ENCODE measurements around the gene GCN1. TPM values are rescaled to one million over a fixed set of nuclear protein-coding genes. Genes with fewer than 3 reads are reported as not detected.
A peak's percentile ranks its signal among the peaks of the same experiment; 100 is the strongest.

GCN1 gene
- total and polyA plus RNA-seq, 4 donors = 6.4 to 89.8 (median 48.6) TPM

GRCh38 chr12:120109570-120110267 is 84.8 kb downstream of the GCN1 start:
- ATAC-seq (ENCODE audit: low FRiP score) (no peak), DNase-seq (no peak)
- no peak overlapping the region for H3K27ac ChIP-seq (ENCODE audit: low read depth in 1 of 2, low read length in 2 of 2)
- H3K4me1 ChIP-seq (ENCODE audit: control insufficient read depth in 1 of 2, insufficient read depth in 2 of 2, low read length in 2 of 2) = peaks cover 0 to 2% of the 10 kb centered on the region in 2 donors
- no peak overlapping the region for H3K4me3 ChIP-seq (ENCODE audit: low read length in 2 of 2)
- no peaks in the 10 kb centered on the region for H3K9me3 ChIP-seq (ENCODE audit: control insufficient read depth, low read length)
- intact Hi-C loops (cut with DNase I) = no loop called here
- no peaks in the 10 kb centered on the region for H3K36me3 ChIP-seq (ENCODE audit: control insufficient read depth in 1 of 2, insufficient read depth in 2 of 2, low read length in 1 of 2)
- 75 to 76% methylated on average over 10 of the region's 10 CpGs for WGBS, 2 donors
- H3K27me3 ChIP-seq (ENCODE audit: control insufficient read depth in 1 of 2, insufficient read depth in 2 of 2, low read length in 1 of 2) = no peaks in the 10 kb centered on the region

GRCh38 chr12:120106151-120106550 is 88.4 kb downstream of the GCN1 start:
- ATAC-seq (ENCODE audit: low FRiP score) (no peak), DNase-seq (no peak)
- Histone ChIP-seq H3K27ac (ENCODE audit: low read depth in 1 of 2, low read length in 2 of 2) (no peak overlapping the region), H3K9me3 (ENCODE audit: control insufficient read depth, low read length) (no peaks in the 10 kb centered on the region), H3K36me3 (ENCODE audit: control insufficient read depth in 1 of 2, insufficient read depth in 2 of 2, low read length in 1 of 2) (no peaks in the 10 kb centered on the region), H3K4me1 (ENCODE audit: control insufficient read depth in 1 of 2, insufficient read depth in 2 of 2, low read length in 2 of 2) (no peaks in the 10 kb centered on the region), H3K27me3 (ENCODE audit: control insufficient read depth in 1 of 2, insufficient read depth in 2 of 2, low read length in 1 of 2) (no peaks in the 10 kb centered on the region), H3K4me3 (ENCODE audit: low read length in 2 of 2) (no peak overlapping the region)
- 89% methylated on average over 1 of the region's 1 CpG for WGBS, 2 donors
- intact Hi-C loops (cut with DNase I) = no loop called here

GRCh38 chr12:120103371-120103770 is 91.1 kb downstream of the GCN1 start:
- intact Hi-C loops (cut with DNase I) = no loop called here
- Histone ChIP-seq H3K9me3 (ENCODE audit: control insufficient read depth, low read length) (no peaks in the 10 kb centered on the region), H3K27me3 (ENCODE audit: control insufficient read depth in 1 of 2, insufficient read depth in 2 of 2, low read length in 1 of 2) (no peaks in the 10 kb centered on the region), H3K4me3 (ENCODE audit: low read length in 2 of 2) (no peak overlapping the region), H3K36me3 (ENCODE audit: control insufficient read depth in 1 of 2, insufficient read depth in 2 of 2, low read length in 1 of 2) (no peaks in the 10 kb centered on the region), H3K27ac (ENCODE audit: low read depth in 1 of 2, low read length in 2 of 2) (no peak overlapping the region), H3K4me1 (ENCODE audit: control insufficient read depth in 1 of 2, insufficient read depth in 2 of 2, low read length in 2 of 2) (no peaks in the 10 kb centered on the region)
- no peak for ATAC-seq (ENCODE audit: low FRiP score)
- WGBS, 2 donors = 94 to 96% methylated on average over 13 of the region's 13 CpGs
- no peak for DNase-seq

- Histone ChIP-seq H3K4me1 (ENCODE audit: control insufficient read depth in 1 of 2, insufficient read depth in 2 of 2, low read length in 2 of 2) (no peaks in the 10 kb centered on the region), H3K9me3 (ENCODE audit: control insufficient read depth, low read length) (no peaks in the 10 kb centered on the region), H3K4me3 (ENCODE audit: low read length in 2 of 2) (no peak overlapping the region), H3K27me3 (ENCODE audit: control insufficient read depth in 1 of 2, insufficient read depth in 2 of 2, low read length in 1 of 2) (no peaks in the 10 kb centered on the region), H3K36me3 (ENCODE audit: control insufficient read depth in 1 of 2, insufficient read depth in 2 of 2, low read length in 1 of 2) (no peaks in the 10 kb centered on the region), H3K27ac (ENCODE audit: low read depth in 1 of 2, low read length in 2 of 2) (no peak overlapping the region)
- WGBS, 2 donors = 95 to 97% methylated on average over 11 of the region's 11 CpGs
- ATAC-seq (ENCODE audit: low FRiP score) (no peak), DNase-seq (no peak)
- intact Hi-C loops (cut with DNase I) = no loop called here
These were observed 91.5 kb downstream of the GCN1 start for GRCh38 chr12:120103044-120103338.

GRCh38 chr12:120102189-120103043 is 92.1 kb downstream of the GCN1 start:
- Histone ChIP-seq H3K36me3 (ENCODE audit: control insufficient read depth in 1 of 2, insufficient read depth in 2 of 2, low read length in 1 of 2) (no peaks in the 10 kb centered on the region), H3K4me3 (ENCODE audit: low read length in 2 of 2) (no peak overlapping the region), H3K27me3 (ENCODE audit: control insufficient read depth in 1 of 2, insufficient read depth in 2 of 2, low read length in 1 of 2) (no peaks in the 10 kb centered on the region), H3K4me1 (ENCODE audit: control insufficient read depth in 1 of 2, insufficient read depth in 2 of 2, low read length in 2 of 2) (no peaks in the 10 kb centered on the region), H3K9me3 (ENCODE audit: control insufficient read depth, low read length) (no peaks in the 10 kb centered on the region), H3K27ac (ENCODE audit: low read depth in 1 of 2, low read length in 2 of 2) (no peak overlapping the region)
- ATAC-seq (ENCODE audit: low FRiP score) (peak; percentile 44), DNase-seq (peak in 1 of 2 donors; percentile 56)
- intact Hi-C loops (cut with DNase I) = no loop called here
- WGBS, 2 donors = 88 to 89% methylated on average over 26 to 30 of the region's 30 CpGs

- 81 to 86% methylated on average over 13 of the region's 13 CpGs for WGBS, 2 donors
- Histone ChIP-seq H3K27ac (ENCODE audit: low read depth in 1 of 2, low read length in 2 of 2) (no peak overlapping the region), H3K36me3 (ENCODE audit: control insufficient read depth in 1 of 2, insufficient read depth in 2 of 2, low read length in 1 of 2) (peaks cover 0 to 2% of the 10 kb centered on the region in 2 donors), H3K27me3 (ENCODE audit: control insufficient read depth in 1 of 2, insufficient read depth in 2 of 2, low read length in 1 of 2) (no peaks in the 10 kb centered on the region), H3K4me3 (ENCODE audit: low read length in 2 of 2) (no peak overlapping the region), H3K4me1 (ENCODE audit: control insufficient read depth in 1 of 2, insufficient read depth in 2 of 2, low read length in 2 of 2) (no peaks in the 10 kb centered on the region), H3K9me3 (ENCODE audit: control insufficient read depth, low read length) (no peaks in the 10 kb centered on the region)
- intact Hi-C loops (cut with DNase I) = no loop called here
- ATAC-seq (ENCODE audit: low FRiP score) (no peak), DNase-seq (no peak)
These were observed 92.9 kb downstream of the GCN1 start for GRCh38 chr12:120101617-120102016.

- Histone ChIP-seq H3K9me3 (ENCODE audit: control insufficient read depth, low read length) (no peaks in the 10 kb centered on the region), H3K4me3 (ENCODE audit: low read length in 2 of 2) (no peak overlapping the region), H3K27ac (ENCODE audit: low read depth in 1 of 2, low read length in 2 of 2) (no peak overlapping the region), H3K4me1 (ENCODE audit: control insufficient read depth in 1 of 2, insufficient read depth in 2 of 2, low read length in 2 of 2) (no peaks in the 10 kb centered on the region), H3K27me3 (ENCODE audit: control insufficient read depth in 1 of 2, insufficient read depth in 2 of 2, low read length in 1 of 2) (no peaks in the 10 kb centered on the region), H3K36me3 (ENCODE audit: control insufficient read depth in 1 of 2, insufficient read depth in 2 of 2, low read length in 1 of 2) (peaks cover 0 to 2% of the 10 kb centered on the region in 2 donors)
- DNase-seq (peak in 1 of 2 donors; percentile 55), ATAC-seq (ENCODE audit: low FRiP score) (no peak)
- intact Hi-C loops (cut with DNase I) = no loop called here
- 40 to 45% methylated on average over 11 of the region's 11 CpGs for WGBS, 2 donors
These were observed 93.3 kb downstream of the GCN1 start for GRCh38 chr12:120101182-120101581.

- 8 to 13% methylated on average over 21 of the region's 21 CpGs for WGBS, 2 donors
- ATAC-seq (ENCODE audit: low FRiP score) (peak; percentile 70), DNase-seq (peak; percentile 90 to 94)
- H3K4me3 ChIP-seq (ENCODE audit: low read length in 2 of 2) = no peak overlapping the region
- no peak overlapping the region for H3K27ac ChIP-seq (ENCODE audit: low read depth in 1 of 2, low read length in 2 of 2)
- peaks cover 0 to 2% of the 10 kb centered on the region in 2 donors for H3K36me3 ChIP-seq (ENCODE audit: control insufficient read depth in 1 of 2, insufficient read depth in 2 of 2, low read length in 1 of 2)
- H3K9me3 ChIP-seq (ENCODE audit: control insufficient read depth, low read length) = no peaks in the 10 kb centered on the region
- H3K27me3 ChIP-seq (ENCODE audit: control insufficient read depth in 1 of 2, insufficient read depth in 2 of 2, low read length in 1 of 2) = no peaks in the 10 kb centered on the region
- intact Hi-C loops (cut with DNase I) = no loop called here
- no peaks in the 10 kb centered on the region for H3K4me1 ChIP-seq (ENCODE audit: control insufficient read depth in 1 of 2, insufficient read depth in 2 of 2, low read length in 2 of 2)
These were observed 93.9 kb downstream of the GCN1 start for GRCh38 chr12:120100630-120101029.

GRCh38 chr12:120099738-120100137 is 94.8 kb downstream of the GCN1 start:
- H3K27ac ChIP-seq (ENCODE audit: low read depth in 1 of 2, low read length in 2 of 2) = no peak overlapping the region
- 96 to 99% methylated on average over 11 of the region's 11 CpGs for WGBS, 2 donors
- no peaks in the 10 kb centered on the region for H3K27me3 ChIP-seq (ENCODE audit: control insufficient read depth in 1 of 2, insufficient read depth in 2 of 2, low read length in 1 of 2)
- no peaks in the 10 kb centered on the region for H3K4me1 ChIP-seq (ENCODE audit: control insufficient read depth in 1 of 2, insufficient read depth in 2 of 2, low read length in 2 of 2)
- ATAC-seq (ENCODE audit: low FRiP score) = no peak
- intact Hi-C loops (cut with DNase I) = no loop called here
- DNase-seq = no peak
- peaks cover 0 to 2% of the 10 kb centered on the region in 2 donors for H3K36me3 ChIP-seq (ENCODE audit: control insufficient read depth in 1 of 2, insufficient read depth in 2 of 2, low read length in 1 of 2)
- H3K9me3 ChIP-seq (ENCODE audit: control insufficient read depth, low read length) = no peaks in the 10 kb centered on the region
- no peak overlapping the region for H3K4me3 ChIP-seq (ENCODE audit: low read length in 2 of 2)
